Natural killer cell (primary cell): ENCODE data around the gene BASP1. TPM values are rescaled to one million over a fixed set of nuclear protein-coding genes. Genes with fewer than 3 reads are reported as not detected.
A peak's percentile ranks its signal among the peaks of the same experiment; 100 is the strongest.

Source experiments
- ATAC-seq, 3 donors: fragments of 150-1000 bp in 2 of 3; fragments of 200-7000 bp in 1 of 3; cut with Tn5 transposase; 1 replicate in 1 of 3; 2 replicates in 2 of 3; pipeline ENCODE4 v1.10.0; 2021; ENCODE audit warnings: mild to moderate bottlenecking in 2 of 3, moderate library complexity in 2 of 3
- DNase-seq, 2 donors: peaks; one replicate each; pipeline versions ENCODE4 v3.0.0 to v3.0.0-alpha.2; 2013 to 2021; ENCODE audit warnings: mixed read lengths in 1 of 2
- H3K27ac ChIP-seq: one replicate; pipeline ENCODE4 v1.5.1; 2013; ENCODE audit warnings: mild to moderate bottlenecking, low read length
- H3K27me3 ChIP-seq: one replicate; pipeline ENCODE4 v1.6.1; 2013; ENCODE audit warnings: low read length; ENCODE audit not compliant: control insufficient read depth, insufficient read depth
- H3K36me3 ChIP-seq: one replicate; pipeline ENCODE4 v1.6.1; 2013; ENCODE audit warnings: low read length; ENCODE audit not compliant: control insufficient read depth, insufficient read depth
- H3K4me1 ChIP-seq: one replicate; pipeline ENCODE4 v1.6.1; 2013; ENCODE audit warnings: low read length; ENCODE audit not compliant: control insufficient read depth, insufficient read depth
- H3K4me3 ChIP-seq: one replicate; pipeline ENCODE4 v1.5.1; 2013; ENCODE audit warnings: low read length
- H3K9me3 ChIP-seq: one replicate; pipeline ENCODE4 v1.6.1; 2013; ENCODE audit warnings: low read length; ENCODE audit not compliant: control insufficient read depth, insufficient read depth
- H3K27ac Mint-ChIP-seq, 2 donors: one replicate each; pipeline ENCODE4 v1.8.0; 2022; ENCODE audit warnings: mild to moderate bottlenecking in 2 of 2, mixed read lengths in 2 of 2, moderate library complexity in 1 of 2
- H3K27me3 Mint-ChIP-seq, 2 donors: one replicate each; pipeline ENCODE4 v1.8.0; 2022; ENCODE audit warnings: low read depth in 2 of 2, mixed read lengths in 2 of 2
- H3K36me3 Mint-ChIP-seq: one replicate; pipeline ENCODE4 v1.8.0; 2022; ENCODE audit warnings: mixed read lengths
- H3K4me1 Mint-ChIP-seq, 2 donors: one replicate each; pipeline ENCODE4 v1.8.0; 2022; ENCODE audit warnings: mixed read lengths in 2 of 2
- H3K4me3 Mint-ChIP-seq: one replicate; pipeline ENCODE4 v1.8.0; 2022; ENCODE audit warnings: mild to moderate bottlenecking, moderate library complexity, mixed read lengths
- H3K9me3 Mint-ChIP-seq, 2 donors: one replicate each; pipeline ENCODE4 v1.8.0; 2022; ENCODE audit warnings: mixed read lengths in 2 of 2
- WGBS: methylation state at CpG from one replicate; pipeline ENCODE4 v1.1.7; 2013; ENCODE audit warnings: missing lambda C conversion rate; ENCODE audit not compliant: insufficient coverage; 5-methylcytosine and 5-hydroxymethylcytosine counted together
- intact Hi-C: fragments of 100-400 bp; cut with micrococcal nuclease; formaldehyde crosslinking; loops from one replicate; pipeline ENCODE4 v1.14.2; 2022
- total RNA-seq, 4 donors: library from RNA; stranded (reverse); fragments of 120-200 nt in 1 of 4; gene quantifications; one replicate each; pipeline versions ENCODE4 v1.2.3 to v1.2.4, GENCODE V29; 2013 to 2022
- TF ChIP-seq, protein P1 (sequence below): fragments of 200-600 bp; IDR thresholded peaks from one replicate; pipeline ENCODE4 v1.8.0; 2022; ENCODE audit warnings: antibody characterized with exemption

BASP1 gene
- total RNA-seq, 3 donors from 2014 or later (not counting 1 experiment from before 2014, with no cell fraction given), result 1.3 to 10.7 (median 2.5) TPM

GRCh38 chr5:17269201-17269600 lies 51.8 kb downstream of the BASP1 start:
- Histone ChIP-seq H3K9me3 (no peaks in the 10 kb centered on the region), H3K27ac (peak overlapping the region; percentile 25), H3K4me3 (no peak overlapping the region), H3K27me3 (no peaks in the 10 kb centered on the region), H3K4me1 (no peaks in the 10 kb centered on the region), H3K36me3 (no peaks in the 10 kb centered on the region)
- Mint-ChIP-seq H3K36me3 (no peaks in the 10 kb centered on the region), H3K4me1 (no peaks in the 10 kb centered on the region), H3K27me3 (no peaks in the 10 kb centered on the region), H3K27ac (no peak overlapping the region), H3K9me3 (peaks cover 0 to 3% of the 10 kb centered on the region in 2 donors), H3K4me3 (no peak overlapping the region)
- TF ChIP-seq, protein P1, sequence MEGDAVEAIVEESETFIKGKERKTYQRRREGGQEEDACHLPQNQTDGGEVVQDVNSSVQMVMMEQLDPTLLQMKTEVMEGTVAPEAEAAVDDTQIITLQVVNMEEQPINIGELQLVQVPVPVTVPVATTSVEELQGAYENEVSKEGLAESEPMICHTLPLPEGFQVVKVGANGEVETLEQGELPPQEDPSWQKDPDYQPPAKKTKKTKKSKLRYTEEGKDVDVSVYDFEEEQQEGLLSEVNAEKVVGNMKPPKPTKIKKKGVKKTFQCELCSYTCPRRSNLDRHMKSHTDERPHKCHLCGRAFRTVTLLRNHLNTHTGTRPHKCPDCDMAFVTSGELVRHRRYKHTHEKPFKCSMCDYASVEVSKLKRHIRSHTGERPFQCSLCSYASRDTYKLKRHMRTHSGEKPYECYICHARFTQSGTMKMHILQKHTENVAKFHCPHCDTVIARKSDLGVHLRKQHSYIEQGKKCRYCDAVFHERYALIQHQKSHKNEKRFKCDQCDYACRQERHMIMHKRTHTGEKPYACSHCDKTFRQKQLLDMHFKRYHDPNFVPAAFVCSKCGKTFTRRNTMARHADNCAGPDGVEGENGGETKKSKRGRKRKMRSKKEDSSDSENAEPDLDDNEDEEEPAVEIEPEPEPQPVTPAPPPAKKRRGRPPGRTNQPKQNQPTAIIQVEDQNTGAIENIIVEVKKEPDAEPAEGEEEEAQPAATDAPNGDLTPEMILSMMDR, result no peak
- 75% methylated on average over 5 of the region's 6 CpGs for WGBS
- intact Hi-C loops, result no loop called here
- ATAC-seq, result no peak
- no peak for DNase-seq

GRCh38 chr5:17272111-17272510 lies 54.7 kb downstream of the BASP1 start:
- no peak overlapping the region for H3K27ac Mint-ChIP-seq
- ATAC-seq, result no peak
- no peaks in the 10 kb centered on the region for H3K36me3 Mint-ChIP-seq
- no peaks in the 10 kb centered on the region for H3K4me1 Mint-ChIP-seq
- no peaks in the 10 kb centered on the region for H3K4me1 ChIP-seq
- no peak overlapping the region for H3K4me3 Mint-ChIP-seq
- H3K9me3 ChIP-seq, result peaks cover 3% of the 10 kb centered on the region
- TF ChIP-seq, protein P1, result no peak
- DNase-seq, result no peak
- H3K36me3 ChIP-seq, result no peaks in the 10 kb centered on the region
- no peaks in the 10 kb centered on the region for H3K27me3 Mint-ChIP-seq
- intact Hi-C loops, result no loop called here
- H3K9me3 Mint-ChIP-seq, result peaks cover 5 to 6% of the 10 kb centered on the region in 2 donors
- no peaks in the 10 kb centered on the region for H3K27me3 ChIP-seq
- no peak overlapping the region for H3K27ac ChIP-seq
- no peak overlapping the region for H3K4me3 ChIP-seq
- 95% methylated on average over 3 of the region's 3 CpGs for WGBS

- Histone ChIP-seq H3K27ac (no peak overlapping the region), H3K27me3 (no peaks in the 10 kb centered on the region), H3K4me3 (no peak overlapping the region), H3K36me3 (no peaks in the 10 kb centered on the region), H3K9me3 (peaks cover 3% of the 10 kb centered on the region), H3K4me1 (no peaks in the 10 kb centered on the region)
- no peaks in the 10 kb centered on the region for H3K4me1 Mint-ChIP-seq
- TF ChIP-seq, protein P1, result no peak
- peaks cover 5 to 6% of the 10 kb centered on the region in 2 donors for H3K9me3 Mint-ChIP-seq
- H3K4me3 Mint-ChIP-seq, result no peak overlapping the region
- intact Hi-C loops, result no loop called here
- DNase-seq (no peak), ATAC-seq (no peak)
- H3K27me3 Mint-ChIP-seq, result no peaks in the 10 kb centered on the region
- H3K36me3 Mint-ChIP-seq, result no peaks in the 10 kb centered on the region
- no peak overlapping the region for H3K27ac Mint-ChIP-seq
- 97% methylated on average over 57 of the region's 57 CpGs for WGBS
These were observed 58.1 kb downstream of the BASP1 start for GRCh38 chr5:17275289-17276158.
